ENCODE data around the gene PDE4DIP. TPM values are rescaled to one million over a fixed set of nuclear protein-coding genes. Genes with fewer than 3 reads are reported as not detected.
"Not testable (repeated sequence)": the region's sequence is repeated elsewhere in the genome, so short reads cannot be mapped to it uniquely, and the experiment has no call there.

Gene PDE4DIP
- polyA plus RNA-seq, 4 donors: 31.9 to 50.8 (median 37.1) TPM

- not testable (repeated sequence) for H3K36me3 ChIP-seq (ENCODE audit: control insufficient read depth in 3 of 3, insufficient read depth in 2 of 3, low read depth in 1 of 3, low read length in 3 of 3); H3K27ac ChIP-seq (ENCODE audit: low read depth in 1 of 3, low read length in 2 of 3); H3K4me1 ChIP-seq (ENCODE audit: control insufficient read depth in 3 of 3, insufficient read depth in 2 of 3, low read depth in 1 of 3, low read length in 2 of 3); H3K9me3 ChIP-seq (ENCODE audit: control insufficient read depth in 2 of 2, insufficient read depth in 1 of 2, low read depth in 1 of 2, low read length in 1 of 2); DNase-seq; H3K4me3 ChIP-seq (ENCODE audit: low read depth in 1 of 3, low read length in 3 of 3); FAIRE-seq; H3K27me3 ChIP-seq (ENCODE audit: control insufficient read depth in 3 of 3, insufficient read depth in 3 of 3, low read length in 3 of 3)
- no CpG with 5 or more reads among the region's 1 CpG for WGBS, 3 donors
Measured at GRCh38 chr1:148881261-148881660, 37.0 kb downstream of the PDE4DIP start.

DNA sequence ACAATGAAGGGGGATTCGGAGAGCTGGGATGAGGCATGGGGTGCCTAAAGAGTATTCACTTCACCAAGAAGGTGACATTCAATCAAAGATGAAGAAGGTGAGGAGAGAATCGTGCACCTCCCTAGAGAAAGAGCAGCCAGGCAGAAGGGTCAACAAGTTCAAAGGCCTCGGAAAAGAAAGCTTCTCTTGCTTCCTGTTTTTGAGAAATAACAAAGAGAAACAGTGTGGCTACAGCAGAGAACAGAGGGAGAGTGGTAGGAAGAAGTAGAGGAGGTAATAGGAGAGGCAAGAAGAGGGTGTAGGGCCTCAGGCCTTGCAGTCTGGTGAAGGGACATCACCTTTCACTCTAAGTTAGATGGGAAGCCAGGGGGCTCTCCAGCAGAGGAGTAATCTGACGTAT is 41.0 kb downstream of the PDE4DIP start:
- not testable (repeated sequence) for DNase-seq; H3K4me3 ChIP-seq (ENCODE audit: low read depth in 1 of 3, low read length in 3 of 3); H3K4me1 ChIP-seq (ENCODE audit: control insufficient read depth in 3 of 3, insufficient read depth in 2 of 3, low read depth in 1 of 3, low read length in 2 of 3); H3K27ac ChIP-seq (ENCODE audit: low read depth in 1 of 3, low read length in 2 of 3); FAIRE-seq; H3K36me3 ChIP-seq (ENCODE audit: control insufficient read depth in 3 of 3, insufficient read depth in 2 of 3, low read depth in 1 of 3, low read length in 3 of 3); H3K9me3 ChIP-seq (ENCODE audit: control insufficient read depth in 2 of 2, insufficient read depth in 1 of 2, low read depth in 1 of 2, low read length in 1 of 2); H3K27me3 ChIP-seq (ENCODE audit: control insufficient read depth in 3 of 3, insufficient read depth in 3 of 3, low read length in 3 of 3)
- WGBS, 3 donors: 28 to 34% (median 33%) methylated on average over 2 of the region's 4 CpGs

DNA sequence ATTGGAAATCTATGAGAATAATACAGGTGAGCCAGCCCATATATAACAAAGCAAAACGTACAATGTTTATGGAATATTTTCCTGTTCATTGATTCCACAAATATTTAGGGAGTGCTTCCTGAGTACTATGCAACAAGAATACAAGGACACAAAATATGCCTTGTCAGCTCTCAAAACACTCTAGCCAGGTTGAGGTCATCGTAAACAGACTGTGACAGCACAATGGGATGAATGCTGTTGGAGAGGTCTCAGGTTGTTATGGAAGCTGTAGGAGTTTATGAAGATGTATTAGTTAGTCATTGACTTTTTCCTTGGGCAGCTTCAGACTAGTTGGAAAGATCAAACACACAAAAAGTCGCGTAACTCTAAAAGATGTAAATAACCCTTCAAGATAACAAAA is 42.1 kb downstream of the PDE4DIP start:
- not testable (repeated sequence) for DNase-seq; H3K27me3 ChIP-seq (ENCODE audit: control insufficient read depth in 3 of 3, insufficient read depth in 3 of 3, low read length in 3 of 3); H3K4me1 ChIP-seq (ENCODE audit: control insufficient read depth in 3 of 3, insufficient read depth in 2 of 3, low read depth in 1 of 3, low read length in 2 of 3); H3K4me3 ChIP-seq (ENCODE audit: low read depth in 1 of 3, low read length in 3 of 3); H3K36me3 ChIP-seq (ENCODE audit: control insufficient read depth in 3 of 3, insufficient read depth in 2 of 3, low read depth in 1 of 3, low read length in 3 of 3); H3K27ac ChIP-seq (ENCODE audit: low read depth in 1 of 3, low read length in 2 of 3); H3K9me3 ChIP-seq (ENCODE audit: control insufficient read depth in 2 of 2, insufficient read depth in 1 of 2, low read depth in 1 of 2, low read length in 1 of 2); FAIRE-seq
- no CpG with 5 or more reads among the region's 4 CpGs for WGBS, 3 donors

- not testable (repeated sequence) for DNase-seq; H3K4me3 ChIP-seq (ENCODE audit: low read depth in 1 of 3, low read length in 3 of 3); FAIRE-seq; H3K9me3 ChIP-seq (ENCODE audit: control insufficient read depth in 2 of 2, insufficient read depth in 1 of 2, low read depth in 1 of 2, low read length in 1 of 2); H3K27ac ChIP-seq (ENCODE audit: low read depth in 1 of 3, low read length in 2 of 3); H3K36me3 ChIP-seq (ENCODE audit: control insufficient read depth in 3 of 3, insufficient read depth in 2 of 3, low read depth in 1 of 3, low read length in 3 of 3); H3K27me3 ChIP-seq (ENCODE audit: control insufficient read depth in 3 of 3, insufficient read depth in 3 of 3, low read length in 3 of 3); H3K4me1 ChIP-seq (ENCODE audit: control insufficient read depth in 3 of 3, insufficient read depth in 2 of 3, low read depth in 1 of 3, low read length in 2 of 3)
- WGBS, 3 donors: no CpG with 5 or more reads among the region's 5 CpGs
Measured at GRCh38 chr1:148888597-148888996, 44.4 kb downstream of the PDE4DIP start.

- H3K36me3 ChIP-seq (ENCODE audit: control insufficient read depth in 3 of 3, insufficient read depth in 2 of 3, low read depth in 1 of 3, low read length in 3 of 3); H3K4me1 ChIP-seq (ENCODE audit: control insufficient read depth in 3 of 3, insufficient read depth in 2 of 3, low read depth in 1 of 3, low read length in 2 of 3); H3K9me3 ChIP-seq (ENCODE audit: control insufficient read depth in 2 of 2, insufficient read depth in 1 of 2, low read depth in 1 of 2, low read length in 1 of 2); H3K4me3 ChIP-seq (ENCODE audit: low read depth in 1 of 3, low read length in 3 of 3); H3K27me3 ChIP-seq (ENCODE audit: control insufficient read depth in 3 of 3, insufficient read depth in 3 of 3, low read length in 3 of 3); H3K27ac ChIP-seq (ENCODE audit: low read depth in 1 of 3, low read length in 2 of 3); FAIRE-seq; DNase-seq: not testable (repeated sequence)
- 67 to 80% methylated on average over 2 to 9 of the region's 28 CpGs; no CpG with 5 or more reads in 1 of the 3 donors for WGBS, 3 donors
Measured at GRCh38 chr1:148889267-148890074, 45.2 kb downstream of the PDE4DIP start.

GRCh38 chr1:148890075-148890568 is 45.9 kb downstream of the PDE4DIP start:
- not testable (repeated sequence) for H3K27ac ChIP-seq (ENCODE audit: low read depth in 1 of 3, low read length in 2 of 3); H3K36me3 ChIP-seq (ENCODE audit: control insufficient read depth in 3 of 3, insufficient read depth in 2 of 3, low read depth in 1 of 3, low read length in 3 of 3); H3K27me3 ChIP-seq (ENCODE audit: control insufficient read depth in 3 of 3, insufficient read depth in 3 of 3, low read length in 3 of 3); DNase-seq; H3K4me1 ChIP-seq (ENCODE audit: control insufficient read depth in 3 of 3, insufficient read depth in 2 of 3, low read depth in 1 of 3, low read length in 2 of 3); H3K4me3 ChIP-seq (ENCODE audit: low read depth in 1 of 3, low read length in 3 of 3); FAIRE-seq; H3K9me3 ChIP-seq (ENCODE audit: control insufficient read depth in 2 of 2, insufficient read depth in 1 of 2, low read depth in 1 of 2, low read length in 1 of 2)
- WGBS, 3 donors: no CpG with 5 or more reads among the region's 4 CpGs

GRCh38 chr1:148894360-148895352 is 50.4 kb downstream of the PDE4DIP start:
- not testable (repeated sequence) for H3K9me3 ChIP-seq (ENCODE audit: control insufficient read depth in 2 of 2, insufficient read depth in 1 of 2, low read depth in 1 of 2, low read length in 1 of 2); H3K27me3 ChIP-seq (ENCODE audit: control insufficient read depth in 3 of 3, insufficient read depth in 3 of 3, low read length in 3 of 3); H3K4me1 ChIP-seq (ENCODE audit: control insufficient read depth in 3 of 3, insufficient read depth in 2 of 3, low read depth in 1 of 3, low read length in 2 of 3); DNase-seq; H3K4me3 ChIP-seq (ENCODE audit: low read depth in 1 of 3, low read length in 3 of 3); FAIRE-seq; H3K27ac ChIP-seq (ENCODE audit: low read depth in 1 of 3, low read length in 2 of 3); H3K36me3 ChIP-seq (ENCODE audit: control insufficient read depth in 3 of 3, insufficient read depth in 2 of 3, low read depth in 1 of 3, low read length in 3 of 3)
- no CpG with 5 or more reads among the region's 5 CpGs for WGBS, 3 donors

GRCh38 chr1:148900026-148900425 is 55.8 kb downstream of the PDE4DIP start:
- H3K9me3 ChIP-seq (ENCODE audit: control insufficient read depth in 2 of 2, insufficient read depth in 1 of 2, low read depth in 1 of 2, low read length in 1 of 2); H3K27me3 ChIP-seq (ENCODE audit: control insufficient read depth in 3 of 3, insufficient read depth in 3 of 3, low read length in 3 of 3); FAIRE-seq; H3K4me3 ChIP-seq (ENCODE audit: low read depth in 1 of 3, low read length in 3 of 3); DNase-seq; H3K27ac ChIP-seq (ENCODE audit: low read depth in 1 of 3, low read length in 2 of 3); H3K4me1 ChIP-seq (ENCODE audit: control insufficient read depth in 3 of 3, insufficient read depth in 2 of 3, low read depth in 1 of 3, low read length in 2 of 3); H3K36me3 ChIP-seq (ENCODE audit: control insufficient read depth in 3 of 3, insufficient read depth in 2 of 3, low read depth in 1 of 3, low read length in 3 of 3): not testable (repeated sequence)
- WGBS, 3 donors: no CpG with 5 or more reads among the region's 5 CpGs
